IPS-18a (cell line): ENCODE results near the gene LRRC47.

Experiments
- H3K27ac ChIP-seq: one replicate; pipeline ENCODE4 v1.5.1; 2013; ENCODE audit warnings: low read length
- H3K27me3 ChIP-seq: one replicate; pipeline ENCODE4 v1.6.1; 2013; ENCODE audit warnings: mild to moderate bottlenecking, low read length; ENCODE audit not compliant: control insufficient read depth, insufficient read depth
- H3K36me3 ChIP-seq: one replicate; pipeline ENCODE4 v1.6.1; 2013; ENCODE audit warnings: low read depth, low read length; ENCODE audit not compliant: control insufficient read depth
- H3K4me1 ChIP-seq: one replicate; pipeline ENCODE4 v1.6.1; 2013; ENCODE audit warnings: low read depth, low read length; ENCODE audit not compliant: control insufficient read depth
- H3K4me3 ChIP-seq: one replicate; pipeline ENCODE4 v1.5.1; 2013; ENCODE audit warnings: low read length
- H3K9ac ChIP-seq: one replicate; pipeline ENCODE4 v1.6.1; 2013; ENCODE audit warnings: mild to moderate bottlenecking, low read length, moderate library complexity
- H3K9me3 ChIP-seq: one replicate; pipeline ENCODE4 v1.6.1; 2013; ENCODE audit warnings: low read depth, low read length; ENCODE audit not compliant: control insufficient read depth

The LRRC47 gene

GRCh38 chr1:3740752-3741151, 55.5 kb downstream of the LRRC47 start:
- Histone ChIP-seq H3K27me3 (no peaks in the 10 kb centered on the region), H3K27ac (no peak overlapping the region), H3K9me3 (no peaks in the 10 kb centered on the region), H3K36me3 (peaks cover 63% of the 10 kb centered on the region), H3K4me1 (peaks cover 4% of the 10 kb centered on the region), H3K9ac (no peak overlapping the region), H3K4me3 (no peak overlapping the region)

- Histone ChIP-seq H3K27ac (no peak overlapping the region), H3K36me3 (peaks cover 66% of the 10 kb centered on the region), H3K4me1 (no peaks in the 10 kb centered on the region), H3K9ac (no peak overlapping the region), H3K9me3 (no peaks in the 10 kb centered on the region), H3K4me3 (no peak overlapping the region), H3K27me3 (no peaks in the 10 kb centered on the region)
These were observed 56.3 kb downstream of the LRRC47 start for GRCh38 chr1:3740042-3740441.

- H3K9me3 ChIP-seq = no peaks in the 10 kb centered on the region
- H3K27ac ChIP-seq = no peak overlapping the region
- H3K36me3 ChIP-seq = peaks cover 66% of the 10 kb centered on the region
- H3K4me3 ChIP-seq = no peak overlapping the region
- no peaks in the 10 kb centered on the region for H3K4me1 ChIP-seq
- H3K27me3 ChIP-seq = no peaks in the 10 kb centered on the region
- H3K9ac ChIP-seq = no peak overlapping the region
These were observed 57.4 kb downstream of the LRRC47 start for GRCh38 chr1:3738943-3739342.

- H3K4me1 ChIP-seq = peaks cover 5% of the 10 kb centered on the region
- no peaks in the 10 kb centered on the region for H3K9me3 ChIP-seq
- H3K36me3 ChIP-seq = peaks cover 50% of the 10 kb centered on the region
- H3K4me3 ChIP-seq = no peak overlapping the region
- H3K27me3 ChIP-seq = no peaks in the 10 kb centered on the region
- H3K9ac ChIP-seq = no peak overlapping the region
- H3K27ac ChIP-seq = no peak overlapping the region
These were observed 59.6 kb downstream of the LRRC47 start for GRCh38 chr1:3736708-3737107.

GRCh38 chr1:3736131-3736561, 60.2 kb downstream of the LRRC47 start:
- no peaks in the 10 kb centered on the region for H3K27me3 ChIP-seq
- H3K36me3 ChIP-seq = peaks cover 44% of the 10 kb centered on the region
- H3K9me3 ChIP-seq = no peaks in the 10 kb centered on the region
- peaks cover 5% of the 10 kb centered on the region for H3K4me1 ChIP-seq
- no peak overlapping the region for H3K27ac ChIP-seq
- no peak overlapping the region for H3K4me3 ChIP-seq
- H3K9ac ChIP-seq = no peak overlapping the region

GRCh38 chr1:3735688-3736087, 60.6 kb downstream of the LRRC47 start:
- no peaks in the 10 kb centered on the region for H3K27me3 ChIP-seq
- peaks cover 5% of the 10 kb centered on the region for H3K4me1 ChIP-seq

GRCh38 chr1:3735027-3735681, 61.1 kb downstream of the LRRC47 start:
- peaks cover 5% of the 10 kb centered on the region for H3K4me1 ChIP-seq
- H3K4me3 ChIP-seq = no peak overlapping the region
- H3K9ac ChIP-seq = no peak overlapping the region
- H3K27me3 ChIP-seq = no peaks in the 10 kb centered on the region
- no peak overlapping the region for H3K27ac ChIP-seq
- H3K36me3 ChIP-seq = peaks cover 43% of the 10 kb centered on the region
- H3K9me3 ChIP-seq = no peaks in the 10 kb centered on the region

More at GRCh38 chr1:3735688-3736087, 60.6 kb downstream of the LRRC47 start:
- H3K9me3 ChIP-seq = no peaks in the 10 kb centered on the region
- no peak overlapping the region for H3K27ac ChIP-seq
- H3K36me3 ChIP-seq = peaks cover 44% of the 10 kb centered on the region
- H3K4me3 ChIP-seq = no peak overlapping the region
- no peak overlapping the region for H3K9ac ChIP-seq

- Histone ChIP-seq H3K36me3 (peaks cover 38% of the 10 kb centered on the region), H3K9me3 (no peaks in the 10 kb centered on the region), H3K4me1 (peaks cover 5% of the 10 kb centered on the region), H3K4me3 (no peak overlapping the region), H3K27me3 (no peaks in the 10 kb centered on the region), H3K9ac (no peak overlapping the region), H3K27ac (no peak overlapping the region)
These were observed 61.7 kb downstream of the LRRC47 start for GRCh38 chr1:3734602-3735001.

GRCh38 chr1:3733883-3734589, 62.3 kb downstream of the LRRC47 start:
- peaks cover 32% of the 10 kb centered on the region for H3K36me3 ChIP-seq
- H3K9me3 ChIP-seq = no peaks in the 10 kb centered on the region
- H3K4me3 ChIP-seq = no peak overlapping the region
- H3K4me1 ChIP-seq = peaks cover 5% of the 10 kb centered on the region
- H3K27me3 ChIP-seq = no peaks in the 10 kb centered on the region
- no peak overlapping the region for H3K27ac ChIP-seq
- no peak overlapping the region for H3K9ac ChIP-seq

- Histone ChIP-seq H3K36me3 (peaks cover 24% of the 10 kb centered on the region), H3K4me3 (peak overlapping the region; percentile 35), H3K9me3 (no peaks in the 10 kb centered on the region), H3K27me3 (no peaks in the 10 kb centered on the region), H3K4me1 (peaks cover 5% of the 10 kb centered on the region), H3K27ac (no peak overlapping the region), H3K9ac (no peak overlapping the region)
These were observed 63.0 kb downstream of the LRRC47 start for GRCh38 chr1:3733094-3733882.

GRCh38 chr1:3732434-3733093, 63.7 kb downstream of the LRRC47 start:
- H3K27me3 ChIP-seq = no peaks in the 10 kb centered on the region
- peaks cover 19% of the 10 kb centered on the region for H3K36me3 ChIP-seq
- peak overlapping the region; percentile 35 for H3K4me3 ChIP-seq
- H3K27ac ChIP-seq = no peak overlapping the region
- H3K9ac ChIP-seq = no peak overlapping the region
- peaks cover 5% of the 10 kb centered on the region for H3K4me1 ChIP-seq
- H3K9me3 ChIP-seq = no peaks in the 10 kb centered on the region
